Thyroid gland (tissue), 4 donors: ENCODE measurements around the gene APMAP.

Experiments used
- POLR2A ChIP-seq, 2 donors: fragments of 450-650 bp; IDR thresholded peaks; one replicate each; pipeline ENCODE4 v1.6.1; 2017; ENCODE audit warnings: antibody characterized with exemption in 2 of 2, mild to moderate bottlenecking in 2 of 2, moderate library complexity in 1 of 2
- TF ChIP-seq, protein P1 (sequence below), 6 experiments: fragments of 200-600 bp in 3 of 6; fragments of 450-650 bp in 3 of 6; sonication (generic) in 3 of 6; IDR thresholded peaks; one replicate each; pipeline ENCODE4 v1.5.1; 2016 to 2019; ENCODE audit warnings: antibody characterized with exemption in 6 of 6, mild to moderate bottlenecking in 2 of 6, inconsistent platforms in 1 of 6, moderate library complexity in 1 of 6

DNA sequence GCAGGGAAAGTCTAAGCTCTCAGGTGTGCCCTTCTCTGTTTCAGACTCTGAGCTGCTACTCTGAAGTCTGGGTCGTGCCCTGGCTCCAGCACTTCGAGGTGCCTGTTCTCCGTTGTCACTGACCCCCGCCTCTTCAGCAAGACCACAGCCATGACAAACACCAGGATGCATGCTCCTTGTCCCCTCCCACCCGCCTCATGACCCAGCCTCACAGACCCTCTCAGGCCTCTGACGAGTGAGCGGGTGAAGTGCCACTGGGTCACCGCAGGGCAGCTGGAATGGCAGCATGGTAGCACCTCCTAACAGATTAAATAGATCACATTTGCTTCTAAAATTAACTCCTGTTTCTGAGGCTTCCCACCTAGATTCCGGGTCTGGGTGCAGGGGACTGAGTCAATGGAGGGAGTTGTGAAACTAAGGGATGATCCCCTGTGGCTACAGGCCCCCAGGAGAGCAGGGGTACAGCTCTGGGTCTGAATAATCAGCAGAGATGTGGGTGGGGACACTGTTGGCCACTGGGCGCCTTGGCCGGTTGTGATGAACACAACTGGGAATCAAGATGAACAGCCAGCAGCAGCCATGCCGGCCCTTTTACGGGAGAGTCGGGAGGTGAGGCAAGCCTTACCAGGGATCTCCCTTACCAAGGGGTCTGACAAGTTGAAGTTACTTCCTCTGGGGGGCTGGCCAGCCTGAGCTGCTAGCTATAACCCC, 32.8 kb downstream of the APMAP start:
- TF ChIP-seq, protein P1, sequence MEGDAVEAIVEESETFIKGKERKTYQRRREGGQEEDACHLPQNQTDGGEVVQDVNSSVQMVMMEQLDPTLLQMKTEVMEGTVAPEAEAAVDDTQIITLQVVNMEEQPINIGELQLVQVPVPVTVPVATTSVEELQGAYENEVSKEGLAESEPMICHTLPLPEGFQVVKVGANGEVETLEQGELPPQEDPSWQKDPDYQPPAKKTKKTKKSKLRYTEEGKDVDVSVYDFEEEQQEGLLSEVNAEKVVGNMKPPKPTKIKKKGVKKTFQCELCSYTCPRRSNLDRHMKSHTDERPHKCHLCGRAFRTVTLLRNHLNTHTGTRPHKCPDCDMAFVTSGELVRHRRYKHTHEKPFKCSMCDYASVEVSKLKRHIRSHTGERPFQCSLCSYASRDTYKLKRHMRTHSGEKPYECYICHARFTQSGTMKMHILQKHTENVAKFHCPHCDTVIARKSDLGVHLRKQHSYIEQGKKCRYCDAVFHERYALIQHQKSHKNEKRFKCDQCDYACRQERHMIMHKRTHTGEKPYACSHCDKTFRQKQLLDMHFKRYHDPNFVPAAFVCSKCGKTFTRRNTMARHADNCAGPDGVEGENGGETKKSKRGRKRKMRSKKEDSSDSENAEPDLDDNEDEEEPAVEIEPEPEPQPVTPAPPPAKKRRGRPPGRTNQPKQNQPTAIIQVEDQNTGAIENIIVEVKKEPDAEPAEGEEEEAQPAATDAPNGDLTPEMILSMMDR (IDR thresholded peaks at IDR 0.05) = no peak
- no peak for TF ChIP-seq POLR2A (IDR thresholded peaks at IDR 0.05)
